ENCODE results near the gene PRKAR1B. TPM values are rescaled to one million over a fixed set of nuclear protein-coding genes. Genes with fewer than 3 reads are reported as not detected.

PRKAR1B gene
- total RNA-seq, 2 experiments from 2014 or later = 22.5 to 41.6 TPM

GRCh38 chr7:750111-750905, 23.2 kb upstream of the PRKAR1B start:
- no peaks in the 10 kb centered on the region for H3K9me2 ChIP-seq (ENCODE audit: insufficient read depth, low read length)
- no TSS peak for BruUV-seq (replicated peaks)
- intact Hi-C loops (cut with micrococcal nuclease; ENCODE audit: unreplicated experiment) = no loop called here
- H4K20me1 ChIP-seq (ENCODE audit: insufficient read depth, low read length) = no peaks in the 10 kb centered on the region
- ChIA-PET CTCF (ENCODE audit: unreplicated experiment) (no interaction called here), POLR2A (no interaction called here)
- no peak for DNase-seq (ENCODE audit: low spot score)
- H3K36me3 ChIP-seq (ENCODE audit: insufficient read depth, low read length) = peaks cover 61% of the 10 kb centered on the region
- H3K79me2 ChIP-seq (ENCODE audit: insufficient read depth, low read depth, low read length) = no peaks in the 10 kb centered on the region
- no peaks in the 10 kb centered on the region for H3K4me1 ChIP-seq (ENCODE audit: insufficient read depth, low read length, poor library complexity, severe bottlenecking)
- no peak overlapping the region for H3K27ac ChIP-seq (ENCODE audit: low read depth, low read length, poor library complexity, severe bottlenecking)
- H2AFZ ChIP-seq (ENCODE audit: low read length) = no peak overlapping the region
- no peak overlapping the region for H3K4me3 ChIP-seq (ENCODE audit: low read depth, low read length, poor library complexity, severe bottlenecking)
- H3K9me3 ChIP-seq (ENCODE audit: low read length) = no peaks in the 10 kb centered on the region
- H3K4me2 ChIP-seq (ENCODE audit: low read length) = no peak overlapping the region
- TF ChIP-seq, protein P1, sequence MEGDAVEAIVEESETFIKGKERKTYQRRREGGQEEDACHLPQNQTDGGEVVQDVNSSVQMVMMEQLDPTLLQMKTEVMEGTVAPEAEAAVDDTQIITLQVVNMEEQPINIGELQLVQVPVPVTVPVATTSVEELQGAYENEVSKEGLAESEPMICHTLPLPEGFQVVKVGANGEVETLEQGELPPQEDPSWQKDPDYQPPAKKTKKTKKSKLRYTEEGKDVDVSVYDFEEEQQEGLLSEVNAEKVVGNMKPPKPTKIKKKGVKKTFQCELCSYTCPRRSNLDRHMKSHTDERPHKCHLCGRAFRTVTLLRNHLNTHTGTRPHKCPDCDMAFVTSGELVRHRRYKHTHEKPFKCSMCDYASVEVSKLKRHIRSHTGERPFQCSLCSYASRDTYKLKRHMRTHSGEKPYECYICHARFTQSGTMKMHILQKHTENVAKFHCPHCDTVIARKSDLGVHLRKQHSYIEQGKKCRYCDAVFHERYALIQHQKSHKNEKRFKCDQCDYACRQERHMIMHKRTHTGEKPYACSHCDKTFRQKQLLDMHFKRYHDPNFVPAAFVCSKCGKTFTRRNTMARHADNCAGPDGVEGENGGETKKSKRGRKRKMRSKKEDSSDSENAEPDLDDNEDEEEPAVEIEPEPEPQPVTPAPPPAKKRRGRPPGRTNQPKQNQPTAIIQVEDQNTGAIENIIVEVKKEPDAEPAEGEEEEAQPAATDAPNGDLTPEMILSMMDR (conservative IDR thresholded peaks at IDR 0.05; ENCODE audit: low read length) = no peak
- no peak for TF ChIP-seq EZH2phosphoT487 (IDR thresholded peaks at IDR 0.05; ENCODE audit: borderline replicate concordance, low read depth, low read length)

DNA sequence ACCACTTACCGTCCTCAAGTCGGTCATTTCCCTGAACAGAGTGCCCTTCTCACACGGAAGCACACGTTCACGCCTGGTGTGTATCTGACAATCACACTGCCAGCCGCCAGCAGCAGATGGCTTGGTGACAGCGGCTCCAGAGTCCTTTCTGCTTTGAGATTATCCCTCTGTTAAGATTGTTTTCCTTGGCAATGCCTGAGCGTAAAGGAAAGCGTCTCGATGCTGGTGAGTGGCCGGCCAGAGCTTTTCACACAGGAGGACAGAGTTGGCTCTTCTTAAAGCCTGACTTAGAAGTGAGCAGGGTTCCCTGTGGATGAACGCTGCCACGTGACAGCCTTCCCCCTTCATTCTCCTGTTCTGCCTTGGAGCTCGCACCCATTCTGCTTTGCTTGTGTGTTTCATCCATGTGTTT, 22.1 kb upstream of the PRKAR1B start:
- CTCF ChIA-PET (ENCODE audit: unreplicated experiment) = interaction anchor here (0.5 to 0.6 kb wide), 3 partner anchors 12 to 847 kb away, joined by 4 to 19 read pairs (median 11); no protein-coding TSS in a partner anchor
- H3K27ac ChIP-seq (ENCODE audit: low read depth, low read length, poor library complexity, severe bottlenecking) = no peak overlapping the region
- BruUV-seq (replicated peaks) = no TSS peak

More for the DNA sequence above, 22.1 kb upstream of the PRKAR1B start:
- Histone ChIP-seq H3K4me1 (ENCODE audit: insufficient read depth, low read length, poor library complexity, severe bottlenecking) (no peaks in the 10 kb centered on the region), H3K4me3 (ENCODE audit: low read depth, low read length, poor library complexity, severe bottlenecking) (no peak overlapping the region), H3K79me2 (ENCODE audit: insufficient read depth, low read depth, low read length) (no peaks in the 10 kb centered on the region), H4K20me1 (ENCODE audit: insufficient read depth, low read length) (no peaks in the 10 kb centered on the region), H3K36me3 (ENCODE audit: insufficient read depth, low read length) (peaks cover 57% of the 10 kb centered on the region), H3K4me2 (ENCODE audit: low read length) (no peak overlapping the region), H3K9me2 (ENCODE audit: insufficient read depth, low read length) (no peaks in the 10 kb centered on the region), H2AFZ (ENCODE audit: low read length) (no peak overlapping the region), H3K9me3 (ENCODE audit: low read length) (no peaks in the 10 kb centered on the region)
- POLR2A ChIA-PET = interaction anchor here (0.6 kb wide), 1 partner anchor 51 kb away, joined by 4 read pairs; no protein-coding TSS in a partner anchor
- DNase-seq (ENCODE audit: low spot score) = no peak
- TF ChIP-seq, protein P1 (conservative IDR thresholded peaks at IDR 0.05; ENCODE audit: low read length) = no peak
- no peak for TF ChIP-seq EZH2phosphoT487 (IDR thresholded peaks at IDR 0.05; ENCODE audit: borderline replicate concordance, low read depth, low read length)
- intact Hi-C loops (cut with micrococcal nuclease; ENCODE audit: unreplicated experiment) = no loop called here
